ENCODE results near the gene ZMYND8.

The ZMYND8 gene

GRCh38 chr20:47349365-47350180, 6.9 kb downstream of the ZMYND8 start:
- no peak overlapping the region for H3K27ac ChIP-seq
- TF ChIP-seq, protein P1, sequence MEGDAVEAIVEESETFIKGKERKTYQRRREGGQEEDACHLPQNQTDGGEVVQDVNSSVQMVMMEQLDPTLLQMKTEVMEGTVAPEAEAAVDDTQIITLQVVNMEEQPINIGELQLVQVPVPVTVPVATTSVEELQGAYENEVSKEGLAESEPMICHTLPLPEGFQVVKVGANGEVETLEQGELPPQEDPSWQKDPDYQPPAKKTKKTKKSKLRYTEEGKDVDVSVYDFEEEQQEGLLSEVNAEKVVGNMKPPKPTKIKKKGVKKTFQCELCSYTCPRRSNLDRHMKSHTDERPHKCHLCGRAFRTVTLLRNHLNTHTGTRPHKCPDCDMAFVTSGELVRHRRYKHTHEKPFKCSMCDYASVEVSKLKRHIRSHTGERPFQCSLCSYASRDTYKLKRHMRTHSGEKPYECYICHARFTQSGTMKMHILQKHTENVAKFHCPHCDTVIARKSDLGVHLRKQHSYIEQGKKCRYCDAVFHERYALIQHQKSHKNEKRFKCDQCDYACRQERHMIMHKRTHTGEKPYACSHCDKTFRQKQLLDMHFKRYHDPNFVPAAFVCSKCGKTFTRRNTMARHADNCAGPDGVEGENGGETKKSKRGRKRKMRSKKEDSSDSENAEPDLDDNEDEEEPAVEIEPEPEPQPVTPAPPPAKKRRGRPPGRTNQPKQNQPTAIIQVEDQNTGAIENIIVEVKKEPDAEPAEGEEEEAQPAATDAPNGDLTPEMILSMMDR (IDR thresholded peaks at IDR 0.05), result no peak
- no peak for TF ChIP-seq ZFX (IDR thresholded peaks at IDR 0.05; ENCODE audit: borderline replicate concordance)

- TF ChIP-seq, protein P1 (IDR thresholded peaks at IDR 0.05), result no peak
- no peak for TF ChIP-seq ZFX (IDR thresholded peaks at IDR 0.05; ENCODE audit: borderline replicate concordance)
- H3K27ac ChIP-seq, result no peak overlapping the region
Observed at GRCh38 chr20:47348539-47349142, 7.9 kb downstream of the ZMYND8 start.

DNA sequence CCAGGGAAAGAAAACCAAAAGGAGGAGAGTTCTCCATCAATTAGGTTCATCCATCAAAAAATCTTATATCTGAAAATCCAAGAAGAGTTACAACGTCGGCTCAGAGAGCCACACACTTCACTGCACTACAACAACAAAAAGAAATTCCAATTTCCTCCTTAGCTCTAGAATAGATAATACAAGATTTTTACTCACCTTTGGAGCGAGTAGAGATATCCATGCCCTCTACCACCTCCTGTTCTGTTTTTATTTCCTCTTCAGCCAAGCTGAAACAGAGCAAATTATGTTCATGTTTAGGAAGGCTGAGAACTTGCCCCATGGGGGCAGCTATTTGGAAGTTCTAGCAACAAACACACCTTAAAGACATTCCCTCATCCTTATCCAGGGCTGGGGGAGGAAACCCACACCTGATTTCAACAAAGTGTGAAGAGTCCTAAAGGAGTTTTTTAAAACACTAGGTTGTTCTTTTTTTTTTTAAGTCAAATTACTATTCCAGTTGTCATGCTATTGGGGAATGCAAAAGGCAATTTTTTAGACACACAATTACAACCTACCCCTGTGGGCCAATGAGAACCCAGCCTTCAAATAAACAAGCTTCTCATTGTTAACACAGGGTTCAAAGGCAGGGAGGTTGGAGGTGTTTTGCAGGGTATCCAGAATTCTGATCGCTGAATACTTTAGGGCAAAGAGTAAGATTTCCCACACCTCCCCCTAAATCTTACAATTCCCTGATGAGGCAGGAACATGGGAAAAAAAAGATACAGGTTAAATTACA, 8.7 kb downstream of the ZMYND8 start:
- H3K27ac ChIP-seq, result no peak overlapping the region
- no peak for TF ChIP-seq ZFX (IDR thresholded peaks at IDR 0.05; ENCODE audit: borderline replicate concordance)
- TF ChIP-seq, protein P1 (IDR thresholded peaks at IDR 0.05), result no peak

GRCh38 chr20:47346172-47346571, 10.3 kb downstream of the ZMYND8 start:
- TF ChIP-seq, protein P1 (IDR thresholded peaks at IDR 0.05), result no peak
- no peak for TF ChIP-seq ZFX (IDR thresholded peaks at IDR 0.05; ENCODE audit: borderline replicate concordance)
- H3K27ac ChIP-seq, result no peak overlapping the region

DNA sequence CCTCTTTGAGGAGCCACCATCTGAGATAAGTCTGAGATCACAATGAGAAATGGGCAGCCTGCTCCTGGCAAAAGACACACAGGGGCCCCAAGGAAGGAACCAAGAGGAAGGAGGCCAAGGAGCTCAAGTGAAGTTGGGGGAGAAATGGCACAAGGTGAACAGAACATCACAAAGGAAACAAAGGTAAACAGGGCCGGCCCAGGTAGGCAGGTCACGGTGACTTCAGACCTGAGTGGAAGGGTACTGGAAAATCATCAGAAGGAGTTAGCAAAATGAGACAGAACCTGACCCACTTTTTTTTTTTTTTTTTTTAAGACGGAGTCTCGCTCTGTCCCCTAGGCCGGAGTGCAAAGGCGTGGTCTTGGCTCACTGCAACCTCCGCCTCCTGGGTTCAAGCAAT, 11.3 kb downstream of the ZMYND8 start:
- H3K27ac ChIP-seq, result no peak overlapping the region
- TF ChIP-seq, protein P1 (IDR thresholded peaks at IDR 0.05), result no peak
- TF ChIP-seq ZFX (IDR thresholded peaks at IDR 0.05; ENCODE audit: borderline replicate concordance), result no peak

DNA sequence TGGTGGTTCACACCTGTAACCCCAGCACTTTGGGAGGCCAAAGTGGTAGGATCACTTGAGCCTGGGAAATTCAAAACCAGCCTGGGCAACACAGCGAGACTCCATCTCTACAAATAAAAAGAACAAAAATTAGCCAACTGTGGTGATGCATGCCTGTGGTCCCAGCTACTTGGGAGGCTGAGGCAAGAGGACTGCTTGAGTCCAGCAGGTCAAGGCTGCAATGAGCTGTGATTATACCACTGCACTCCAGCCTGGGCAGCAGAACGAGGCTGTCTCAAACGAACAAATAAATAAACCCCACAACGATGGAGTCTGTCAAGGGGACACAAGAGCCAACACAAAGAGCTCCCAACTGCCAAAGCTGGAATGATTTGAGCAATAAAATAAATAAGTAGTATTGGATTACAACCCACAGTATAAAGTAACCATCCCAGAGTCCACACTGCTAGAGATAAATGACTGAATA, 13.5 kb downstream of the ZMYND8 start:
- no peak for TF ChIP-seq ZFX (IDR thresholded peaks at IDR 0.05; ENCODE audit: borderline replicate concordance)
- TF ChIP-seq, protein P1 (IDR thresholded peaks at IDR 0.05), result no peak
- no peak overlapping the region for H3K27ac ChIP-seq
